HG03108 (cell line): ENCODE results near the gene CTAGE9.
"Not testable (repeated sequence)": the region's sequence is repeated elsewhere in the genome, so short reads cannot be mapped to it uniquely, and the experiment has no call there.

Experiments
- ATAC-seq: cut with Tn5 transposase; IDR thresholded peaks from one replicate; pipeline ENCODE4 v1.9.1; 2021; ENCODE audit warnings: moderate library complexity; ENCODE audit not compliant: unreplicated experiment

Gene CTAGE9

DNA sequence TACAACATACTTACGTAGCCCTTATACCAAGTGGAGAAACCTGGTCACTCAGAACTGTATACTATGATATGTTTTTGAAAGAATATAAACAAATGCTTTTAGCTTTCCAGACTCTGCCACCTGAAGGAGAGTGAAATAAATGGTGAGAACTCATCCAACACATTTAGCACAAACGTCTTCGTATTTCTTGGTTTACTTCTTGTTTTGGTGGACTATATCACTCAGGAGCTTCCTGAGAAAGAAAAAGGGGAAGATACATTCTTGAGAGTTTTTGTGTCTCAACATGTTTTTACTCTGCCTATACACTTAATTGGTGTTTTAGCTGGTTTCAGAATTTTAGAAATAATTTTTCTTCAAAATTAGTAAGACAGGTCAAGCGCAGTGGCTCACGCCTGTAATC lies 19.4 kb upstream of the CTAGE9 start:
- ATAC-seq = no peak

GRCh38 chr6:131729550-131729949 lies 18.7 kb upstream of the CTAGE9 start:
- no peak for ATAC-seq

DNA sequence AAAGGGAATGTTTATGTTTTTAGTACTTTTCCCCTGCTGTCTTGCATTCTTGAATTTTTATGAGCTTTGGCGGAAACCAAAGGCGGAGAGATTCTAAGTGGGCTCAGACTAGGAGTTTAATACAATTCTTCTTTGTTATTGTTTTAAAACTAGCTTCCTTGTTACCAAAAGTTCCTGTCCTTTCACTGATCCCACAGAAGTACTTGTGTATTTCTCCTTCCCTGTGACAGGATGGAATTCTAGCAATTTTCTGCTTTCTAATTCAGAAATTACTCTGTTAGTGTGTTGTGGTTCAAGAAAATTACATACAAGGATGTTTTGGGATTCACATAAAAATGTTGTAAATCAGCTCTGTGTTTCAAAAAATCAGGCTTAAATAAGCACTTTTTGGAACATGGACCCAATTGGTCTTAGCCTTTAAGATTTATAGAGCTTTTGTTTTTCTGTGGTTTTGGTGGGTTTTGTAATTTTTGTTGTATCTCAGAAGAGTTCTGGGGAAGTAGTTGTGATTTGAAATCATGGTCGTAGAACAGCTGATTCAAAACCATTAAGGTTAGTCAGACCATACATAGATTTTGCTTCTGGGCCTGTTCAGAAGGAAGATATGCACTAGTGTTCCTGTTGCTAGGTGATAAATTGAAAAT lies 17.6 kb upstream of the CTAGE9 start:
- ATAC-seq = no peak

- ATAC-seq = no peak
Observed at GRCh38 chr6:131727868-131728267, 17.1 kb upstream of the CTAGE9 start.

- no peak for ATAC-seq
Observed at GRCh38 chr6:131727467-131727866, 16.6 kb upstream of the CTAGE9 start.

DNA sequence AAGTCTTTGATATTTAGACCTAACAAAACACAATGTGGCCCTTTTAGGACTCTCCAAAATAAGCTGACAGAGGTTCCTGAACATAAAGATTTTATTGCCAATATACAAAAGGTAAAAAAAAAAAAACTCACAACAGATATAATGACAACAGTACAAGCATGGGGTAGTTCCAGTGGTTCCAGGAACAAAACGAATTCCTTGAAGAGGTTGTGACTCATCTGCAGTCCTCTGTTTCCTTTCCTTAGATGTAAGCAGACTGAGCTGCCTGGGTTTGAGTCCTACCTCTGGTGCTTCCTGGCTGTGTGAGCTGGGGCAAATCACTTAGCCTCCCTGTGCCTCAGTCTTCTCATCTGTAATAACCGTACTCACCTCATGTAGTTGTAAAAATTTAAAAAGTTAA lies 13.3 kb upstream of the CTAGE9 start:
- ATAC-seq = no peak

GRCh38 chr6:131721161-131721560 lies 10.3 kb upstream of the CTAGE9 start:
- no peak for ATAC-seq

DNA sequence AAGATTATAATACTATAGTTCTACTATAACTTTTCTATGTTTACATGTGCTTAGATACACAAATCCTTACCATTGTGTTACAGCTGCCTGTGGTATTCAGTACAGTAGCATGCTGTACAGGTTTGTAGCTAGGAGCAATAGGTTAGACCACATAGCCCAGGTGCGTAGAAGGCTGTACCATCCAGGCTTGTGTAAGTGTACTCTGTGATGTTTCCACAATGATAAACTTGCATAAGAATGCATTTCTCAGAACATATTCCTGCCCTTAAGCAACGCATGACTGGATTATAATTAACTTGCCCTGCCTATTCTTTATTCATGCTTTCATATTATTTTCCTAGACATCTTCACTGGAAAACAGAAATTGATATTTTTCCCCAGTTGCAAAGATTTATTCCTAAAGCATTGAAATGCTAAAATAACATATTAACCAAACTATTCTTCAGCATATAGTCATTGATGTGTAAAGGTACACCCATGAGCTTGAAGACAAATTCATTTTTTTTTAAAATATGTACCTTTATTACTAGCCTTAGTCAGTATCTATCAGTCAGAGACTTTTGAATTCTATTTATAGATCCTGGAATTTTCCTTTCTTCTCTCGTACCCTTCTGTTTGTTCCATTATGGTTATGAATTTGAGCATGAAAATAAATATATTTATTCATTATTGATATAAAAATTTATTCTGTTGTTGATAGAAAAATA lies 7.2 kb upstream of the CTAGE9 start:
- ATAC-seq = no peak

DNA sequence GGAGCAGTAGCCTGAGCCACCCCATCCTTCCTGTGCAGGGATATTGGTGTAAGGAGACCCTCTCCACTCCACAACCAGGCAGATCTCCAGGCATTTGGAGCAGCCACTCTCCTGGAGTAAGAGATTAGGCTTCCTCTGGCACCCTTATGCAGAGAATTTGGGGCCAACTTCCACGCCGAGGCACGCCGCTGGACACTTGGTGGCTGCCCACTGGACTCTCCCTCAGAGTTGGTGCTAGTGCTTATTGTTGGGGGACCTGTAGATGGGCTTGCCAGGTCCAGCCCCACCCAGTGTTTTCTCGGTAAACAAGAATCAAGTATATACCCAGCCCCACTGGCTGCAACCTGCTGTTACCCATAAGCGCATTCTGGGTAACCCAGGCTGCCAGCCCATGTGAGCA lies 4.8 kb upstream of the CTAGE9 start:
- ATAC-seq = peak; percentile 52

GRCh38 chr6:131703905-131704304 lies 6.9 kb downstream of the CTAGE9 start:
- ATAC-seq = not testable (repeated sequence)

- not testable (repeated sequence) for ATAC-seq
Observed at GRCh38 chr6:131700851-131701250, 10.0 kb downstream of the CTAGE9 start.

DNA sequence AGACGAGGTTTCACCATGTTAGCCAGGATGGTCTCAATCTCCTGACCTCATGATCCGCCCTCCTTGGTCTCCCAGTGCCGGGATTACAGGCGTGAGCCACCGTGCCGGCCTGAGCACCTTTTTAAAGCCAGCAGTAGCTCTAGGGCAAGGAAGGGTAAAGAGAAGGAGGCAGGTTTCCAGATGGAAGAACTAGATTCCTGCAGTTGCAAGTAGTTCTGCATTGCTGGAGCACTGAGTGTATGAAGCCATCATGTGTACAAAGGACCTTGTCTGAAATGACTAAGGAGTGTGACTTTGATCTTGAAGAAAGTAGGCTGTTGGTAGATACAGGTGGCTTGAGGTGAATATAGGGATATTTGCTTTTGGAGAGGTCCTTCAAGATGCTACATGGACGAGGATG lies 13.9 kb downstream of the CTAGE9 start:
- no peak for ATAC-seq

- peak; percentile 87 for ATAC-seq
Observed at GRCh38 chr6:131694832-131695426, 15.9 kb downstream of the CTAGE9 start.

- ATAC-seq = no peak
Observed at GRCh38 chr6:131693384-131693783, 17.4 kb downstream of the CTAGE9 start.

GRCh38 chr6:131692589-131692988 lies 18.2 kb downstream of the CTAGE9 start:
- no peak for ATAC-seq

DNA sequence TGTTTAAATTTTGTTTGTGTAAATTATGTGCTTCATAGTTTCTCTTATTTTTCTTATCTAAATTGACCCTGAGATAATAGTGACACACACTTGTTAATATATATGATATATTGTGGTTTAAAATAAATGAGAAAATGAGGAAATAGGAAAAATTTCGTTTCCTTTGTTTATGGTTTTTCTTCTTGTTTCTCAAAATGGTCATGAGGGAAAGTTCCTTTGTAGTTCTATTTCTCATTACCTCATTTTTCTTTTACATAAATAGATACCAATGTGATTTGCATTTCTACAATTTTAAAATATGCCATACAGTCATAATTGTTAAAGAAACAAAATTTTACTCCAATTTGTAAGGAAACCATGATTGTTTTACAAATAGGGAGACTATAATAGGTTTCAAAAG lies 18.8 kb downstream of the CTAGE9 start:
- no peak for ATAC-seq

- ATAC-seq = peak; percentile 62
Observed at GRCh38 chr6:131688286-131688685, 22.5 kb downstream of the CTAGE9 start.

DNA sequence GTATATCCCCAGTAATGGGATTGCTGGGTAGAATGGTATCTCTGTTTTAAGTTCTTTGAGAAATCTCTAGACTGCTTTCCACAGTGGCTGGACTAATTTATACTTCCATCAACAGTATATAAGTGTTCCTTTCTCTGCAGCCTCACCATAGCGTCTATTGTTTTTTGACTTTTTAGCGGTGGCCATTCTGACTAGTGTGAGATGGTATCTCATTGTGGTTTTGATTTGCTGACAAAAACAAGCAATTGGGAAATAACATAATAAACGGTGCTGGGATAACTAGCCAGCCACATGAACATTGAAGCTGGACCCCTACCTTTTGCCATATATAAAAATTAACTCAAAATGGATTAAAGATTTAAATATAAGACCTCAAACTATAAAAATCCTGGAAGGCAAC lies 23.8 kb downstream of the CTAGE9 start:
- ATAC-seq = no peak

DNA sequence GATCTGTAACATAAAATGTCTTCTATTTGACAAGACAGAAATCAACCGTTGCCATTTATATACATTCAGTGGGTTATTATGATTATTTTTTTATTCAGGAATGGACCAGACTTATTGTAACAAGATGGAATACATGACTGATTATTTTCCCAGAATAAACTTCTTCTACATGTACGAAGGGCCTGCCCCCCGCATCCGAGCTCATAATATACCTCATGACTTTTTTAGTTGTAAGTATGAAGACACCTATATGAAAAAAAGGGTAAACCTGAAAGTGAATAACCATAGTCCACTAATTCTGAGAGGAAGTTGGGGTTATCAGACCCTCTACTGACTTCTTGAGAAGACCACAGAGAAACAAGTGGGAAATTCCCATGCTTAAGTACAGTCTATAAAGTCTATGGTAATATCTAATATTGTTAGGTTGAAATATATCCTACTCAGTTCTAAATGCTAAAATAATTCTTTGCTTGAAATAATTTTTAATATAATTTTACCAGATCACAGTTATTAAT lies 25.5 kb downstream of the CTAGE9 start:
- ATAC-seq = peak; percentile 64

DNA sequence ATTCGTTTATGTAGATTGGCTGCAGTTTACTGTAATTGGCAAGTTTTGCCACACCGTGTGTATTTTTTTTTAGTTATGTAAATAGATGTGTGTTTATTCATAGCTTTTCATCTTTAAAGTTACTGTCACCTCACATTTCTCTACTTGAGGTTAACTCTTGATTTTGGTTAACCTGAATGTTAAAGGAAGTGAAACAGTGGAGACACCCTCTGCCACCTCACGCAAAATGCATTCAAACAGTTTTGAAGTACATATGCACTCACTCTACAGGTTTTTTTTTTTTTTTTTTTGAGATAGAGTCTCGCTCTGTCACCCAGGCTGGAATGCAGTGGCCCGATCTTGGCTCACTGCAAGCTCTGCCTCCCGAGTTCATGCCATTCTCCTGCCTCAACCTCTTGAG lies 27.3 kb downstream of the CTAGE9 start:
- peak; percentile 64 for ATAC-seq

GRCh38 chr6:131682442-131682841 lies 28.4 kb downstream of the CTAGE9 start:
- no peak for ATAC-seq

GRCh38 chr6:131681585-131681984 lies 29.2 kb downstream of the CTAGE9 start:
- no peak for ATAC-seq
